K562 (cell line): Measurements from ENCODE around the gene RAB17. TPM values are rescaled to one million over a fixed set of nuclear protein-coding genes. Genes with fewer than 3 reads are reported as not detected.

Source experiments
- ATAC-seq: fragments of 200-7000 bp; cut with Tn5 transposase; 3 replicates; pipeline ENCODE4 v1.9.1; 2020; ENCODE audit warnings: moderate library complexity
- BruUV-seq: library from RNA; stranded (reverse); fragments of 400-500 nt; replicated peaks from 2 replicates; lab custom pipeline; 2021; lab: Mats Ljungman, UMichigan
- CTCF ChIA-PET: fragments of 300-600 bp; formaldehyde crosslinking; extraction: SDS; loops from one replicate; lab custom pipeline; 2021; ENCODE audit warnings: low intra/inter-chr PET ratio; lab: Yijun Ruan, JAX
- POLR2A ChIA-PET: fragments of 300-600, 350-650 bp; sonication (Branson Sonifier 250); formaldehyde crosslinking; extraction: SDS; loops from one replicate; lab custom pipeline; 2021; ENCODE audit warnings: antibody characterized with exemption, inconsistent platforms; lab: Yijun Ruan, JAX
- DNase-seq, 4 experiments: peaks; one replicate each; pipeline versions ENCODE4 v3.0.0 to v3.0.0-alpha.2; 2011 to 2018; ENCODE audit warnings: low spot score in 3 of 4, mixed read lengths in 3 of 4; ENCODE audit errors: extremely low read depth in 1 of 4
- FAIRE-seq: peaks from 2 replicates; lab custom pipeline; 2011; peaks lifted over from hg19 to GRCh38; lab: Jason Lieb, UNC
- H2AFZ ChIP-seq: 2 replicates; pipeline ENCODE4 v1.6.0; 2011; ENCODE audit warnings: low read depth, low read length, control low read depth, inconsistent platforms
- H3K27ac ChIP-seq: fragments of 200-600 bp; 3 replicates; pipeline ENCODE4 v1.8.0; 2011; ENCODE audit warnings: low read depth, mild to moderate bottlenecking, control low read depth, inconsistent platforms, low read length, moderate library complexity, mixed read lengths; ENCODE audit errors: extremely low read depth
- H3K27me3 ChIP-seq, 2 experiments: fragments of 300-600 bp in 1 of 2; 2 replicates in 1 of 2; 3 replicates in 1 of 2; pipeline versions ENCODE4 v1.6.0 to v1.8.0; 2011; ENCODE audit warnings: inconsistent platforms in 2 of 2, low read length in 2 of 2, mild to moderate bottlenecking in 1 of 2, mixed read lengths in 1 of 2, moderate library complexity in 1 of 2; ENCODE audit not compliant: control insufficient read depth in 2 of 2, insufficient read depth in 2 of 2
- H3K36me3 ChIP-seq: fragments of 300-600 bp; 3 replicates; pipeline ENCODE4 v1.8.0; 2011; ENCODE audit warnings: mild to moderate bottlenecking, low read length, inconsistent platforms; ENCODE audit not compliant: control insufficient read depth, insufficient read depth
- H3K4me1 ChIP-seq, 2 experiments: fragments of 200-600 bp in 1 of 2; replicated peaks in 1 of 2; 2 replicates in 1 of 2; 3 replicates in 1 of 2; pipeline versions ENCODE4 v1.5.1 to v1.8.0; 2011; ENCODE audit warnings: inconsistent platforms in 2 of 2, low read length in 2 of 2, mild to moderate bottlenecking in 1 of 2, mixed read lengths in 1 of 2, moderate library complexity in 1 of 2; ENCODE audit not compliant: control insufficient read depth in 2 of 2, insufficient read depth in 2 of 2
- H3K4me2 ChIP-seq: 2 replicates; pipeline ENCODE4 v1.6.1; 2011; ENCODE audit warnings: low read length, control low read depth, inconsistent platforms, mixed read lengths; ENCODE audit not compliant: insufficient read depth
- H3K4me3 ChIP-seq: fragments of 200-600 bp; sonication (generic), shearing (Covaris generic); 2 replicates; pipeline ENCODE4 v1.5.1; 2016; ENCODE audit warnings: control low read depth, inconsistent platforms
- H3K79me2 ChIP-seq: fragments of 200-600 bp; 3 replicates; pipeline ENCODE4 v1.8.0; 2011; ENCODE audit warnings: low read length, inconsistent platforms; ENCODE audit not compliant: control insufficient read depth, insufficient read depth
- H3K9ac ChIP-seq, 2 experiments: 2 replicates each; pipeline versions ENCODE4 v1.6.0 to v1.6.1; 2011; ENCODE audit warnings: low read depth in 2 of 2, low read length in 2 of 2, control low read depth in 1 of 2, inconsistent platforms in 1 of 2, mild to moderate bottlenecking in 1 of 2, mixed read lengths in 1 of 2; ENCODE audit not compliant: insufficient read depth in 1 of 2
- H3K9me1 ChIP-seq: one replicate; pipeline ENCODE4 v1.6.0; 2011; ENCODE audit warnings: inconsistent platforms, mild to moderate bottlenecking, low read length, moderate library complexity; ENCODE audit not compliant: control insufficient read depth, insufficient read depth
- H3K9me3 ChIP-seq: replicated peaks from 2 replicates; pipeline ENCODE4 v1.5.1; 2011; ENCODE audit warnings: low read depth, low read length, inconsistent platforms; ENCODE audit not compliant: control insufficient read depth, insufficient read depth
- H4K20me1 ChIP-seq: replicated peaks from 2 replicates; pipeline ENCODE4 v1.6.1; 2011; ENCODE audit warnings: low read length, inconsistent platforms, mixed read lengths; ENCODE audit not compliant: control insufficient read depth, insufficient read depth
- CHD2 ChIP-seq: IDR thresholded peaks from 2 replicates; pipeline ENCODE4 v1.6.1; 2011; ENCODE audit warnings: low read depth, low read length
- HDAC3 ChIP-seq: fragments of 450-650 bp; IDR thresholded peaks from 2 replicates; pipeline ENCODE4 v1.6.1; 2018; ENCODE audit warnings: borderline replicate concordance, mild to moderate bottlenecking, moderate library complexity; ENCODE audit not compliant: partially characterized antibody
- MTA2 ChIP-seq: fragments of 450-650 bp; IDR thresholded peaks from 2 replicates; pipeline ENCODE4 v1.6.1; 2016; ENCODE audit warnings: low read depth
- NRF1 ChIP-seq, 2 experiments: fragments of 450-650 bp; IDR thresholded peaks in 1 of 2; conservative IDR thresholded peaks in 1 of 2; 2 replicates each; pipeline ENCODE4 v1.6.1; 2014; ENCODE audit warnings: mild to moderate bottlenecking in 2 of 2
- RBM15 ChIP-seq: fragments of 200-400 bp; formaldehyde crosslinking; IDR thresholded peaks from 2 replicates; pipeline ENCODE4 v1.6.1; 2018; ENCODE audit warnings: mild to moderate bottlenecking, low read length, moderate library complexity; ENCODE audit not compliant: insufficient read depth
- RNF2 ChIP-seq: sonication (generic); IDR thresholded peaks from 2 replicates; pipeline ENCODE4 v1.6.1; 2016
- SPI1 ChIP-seq: IDR thresholded peaks from 2 replicates; pipeline ENCODE4 v1.6.1; 2011; ENCODE audit warnings: low read depth, low read length, control low read depth, borderline replicate concordance
- SRSF9 ChIP-seq: fragments of 200-400 bp; formaldehyde crosslinking; IDR thresholded peaks from 2 replicates; pipeline ENCODE4 v1.6.1; 2017; ENCODE audit warnings: low read depth, low read length, borderline replicate concordance
- ZNF444 ChIP-seq: fragments of 250-450 bp; sonication (Bioruptor Pico); IDR thresholded peaks from 2 replicates; pipeline ENCODE4 v1.4.0; 2020; ENCODE audit warnings: mild to moderate bottlenecking, moderate library complexity
- ZNF584 ChIP-seq: fragments of 200-800 bp; sonication (Bioruptor generic); IDR thresholded peaks from 2 replicates; pipeline ENCODE4 v1.6.1; 2016; ENCODE audit warnings: low read depth, mild to moderate bottlenecking, missing genetic modification characterization, missing compliant biosample characterization
- WGBS: fragments of 100-300 bp; shearing (Covaris generic); methylation state at CpG from one replicate; pipeline ENCODE4 v1.1.6; 2016; ENCODE audit warnings: low coverage, mixed read lengths; ENCODE audit not compliant: insufficient coverage; ENCODE audit errors: missing lambda C conversion rate; 5-methylcytosine and 5-hydroxymethylcytosine counted together
- in situ Hi-C: fragments of 300-500 bp; cut with MboI; formaldehyde crosslinking; loops from 4 replicates; pipeline ENCODE4 v1.15.0; 2018; ENCODE audit warnings: inconsistent platforms, mixed read lengths
- intact Hi-C: fragments of 100-400 bp; cut with micrococcal nuclease; formaldehyde crosslinking; loops from 2 replicates; pipeline ENCODE4 v1.14.2; 2022
- polyA plus RNA-seq, 8 experiments: library from polyadenylated mRNA; depleted of rRNA in 4 of 8; stranded (reverse) in 5 of 8; unstranded in 3 of 8; fragments of >200 nt; fragmentation: Nextera tagmentation in 2 of 8; fragmentation: Illumina TruSeq in 1 of 8; extraction: Ambion mirVana in 2 of 8; extraction: Trizol in 1 of 8; gene quantifications; 2 replicates each; pipeline versions ENCODE4 v1.2.1 to v1.2.3, GENCODE V29; 2011 to 2014; ENCODE audit warnings: inconsistent platforms in 1 of 8, missing spikeins in 1 of 8
- total RNA-seq, 7 experiments: library from RNA; depleted of rRNA in 6 of 7; stranded (reverse); fragments of >200 nt in 6 of 7; fragmentation: Illumina TruSeq in 2 of 7; extraction: Trizol in 2 of 7; gene quantifications; 2 replicates each; pipeline versions ENCODE4 v1.2.1 to v1.2.3, GENCODE V29; 2011 to 2021; ENCODE audit warnings: low replicate concordance in 1 of 7
- TF ChIP-seq, protein P1 (sequence below): sonication (generic); formaldehyde crosslinking; IDR thresholded peaks from 2 replicates; pipeline ENCODE4 v1.9.0; 2022; ENCODE audit warnings: mild to moderate bottlenecking, missing genetic modification reagents
- TF ChIP-seq, protein P2 (sequence below): fragments of 250-450 bp; sonication (Bioruptor Pico); IDR thresholded peaks from 2 replicates; pipeline ENCODE4 v1.6.1; 2021; ENCODE audit warnings: mild to moderate bottlenecking
- TF ChIP-seq, protein P3 (sequence below): IDR thresholded peaks from 2 replicates; pipeline ENCODE4 v1.6.1; 2016; ENCODE audit warnings: missing genetic modification characterization, missing compliant biosample characterization
- TF ChIP-seq, protein P4 (sequence below), 3 experiments: fragments of 200-800 bp in 1 of 3; sonication (Bioruptor generic) in 1 of 3; sonication (generic) in 1 of 3; formaldehyde crosslinking in 1 of 3; IDR thresholded peaks; 2 replicates each; pipeline versions ENCODE4 v1.6.1 to v1.8.0; 2016 to 2022; ENCODE audit warnings: mild to moderate bottlenecking in 2 of 3, missing compliant biosample characterization in 2 of 3, missing genetic modification characterization in 2 of 3, missing genetic modification reagents in 1 of 3

Gene RAB17
- total and polyA plus RNA-seq, 9 of the 15 experiments (the other 6 are each of a cell fraction or from before 2014, with no cell fraction given) = 0.13 TPM; not detected in 8

DNA sequence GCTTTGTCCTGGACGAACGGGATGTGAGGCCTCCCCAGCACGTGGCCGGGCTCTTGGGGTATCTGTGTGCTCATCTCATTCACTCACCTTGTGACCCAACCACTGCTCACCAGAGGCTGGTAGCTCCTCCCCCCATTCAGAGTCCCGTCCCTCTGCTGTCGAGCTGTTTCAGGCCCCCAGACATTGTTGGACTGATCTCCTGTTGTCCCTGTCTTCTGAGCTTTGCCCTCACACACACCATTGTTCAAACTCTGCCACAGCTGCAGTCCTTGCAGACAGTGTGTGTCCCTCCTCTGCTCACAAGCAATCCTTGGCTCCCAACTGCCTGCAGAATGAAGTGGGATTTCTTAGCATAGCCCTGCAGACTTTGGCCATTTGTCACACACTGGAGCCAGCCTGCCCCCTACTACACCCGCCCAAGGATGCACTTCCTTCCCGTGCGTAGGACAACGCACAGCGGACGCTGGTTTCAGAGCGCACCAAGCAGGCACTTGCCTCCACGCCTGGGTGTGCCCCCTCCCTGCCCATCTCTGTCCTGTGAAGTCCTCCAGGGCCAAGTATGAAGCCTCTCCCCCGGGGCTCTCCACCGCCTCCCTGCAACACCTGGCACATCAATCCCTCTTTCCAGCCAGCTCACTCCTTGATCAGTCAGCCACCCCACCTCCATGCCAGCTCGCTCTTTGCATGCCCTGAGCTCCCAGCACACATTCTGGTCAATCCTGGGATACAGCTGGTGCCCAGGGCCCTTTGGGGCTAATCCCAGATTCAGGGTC is 40.7 kb downstream of the RAB17 start:
- TF ChIP-seq HDAC3 = no peak
- TF ChIP-seq, protein P1, sequence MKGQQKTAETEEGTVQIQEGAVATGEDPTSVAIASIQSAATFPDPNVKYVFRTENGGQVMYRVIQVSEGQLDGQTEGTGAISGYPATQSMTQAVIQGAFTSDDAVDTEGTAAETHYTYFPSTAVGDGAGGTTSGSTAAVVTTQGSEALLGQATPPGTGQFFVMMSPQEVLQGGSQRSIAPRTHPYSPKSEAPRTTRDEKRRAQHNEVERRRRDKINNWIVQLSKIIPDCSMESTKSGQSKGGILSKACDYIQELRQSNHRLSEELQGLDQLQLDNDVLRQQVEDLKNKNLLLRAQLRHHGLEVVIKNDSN (CRISPR knock-in tag) = no peak
- TF ChIP-seq, protein P2, sequence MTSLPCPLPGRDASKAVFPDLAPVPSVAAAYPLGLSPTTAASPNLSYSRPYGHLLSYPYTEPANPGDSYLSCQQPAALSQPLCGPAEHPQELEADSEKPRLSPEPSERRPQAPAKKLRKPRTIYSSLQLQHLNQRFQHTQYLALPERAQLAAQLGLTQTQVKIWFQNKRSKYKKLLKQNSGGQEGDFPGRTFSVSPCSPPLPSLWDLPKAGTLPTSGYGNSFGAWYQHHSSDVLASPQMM (CRISPR knock-in tag) = no peak
- TF ChIP-seq SPI1 = no peak
- no peak for TF ChIP-seq SRSF9
- TF ChIP-seq, protein P3, sequence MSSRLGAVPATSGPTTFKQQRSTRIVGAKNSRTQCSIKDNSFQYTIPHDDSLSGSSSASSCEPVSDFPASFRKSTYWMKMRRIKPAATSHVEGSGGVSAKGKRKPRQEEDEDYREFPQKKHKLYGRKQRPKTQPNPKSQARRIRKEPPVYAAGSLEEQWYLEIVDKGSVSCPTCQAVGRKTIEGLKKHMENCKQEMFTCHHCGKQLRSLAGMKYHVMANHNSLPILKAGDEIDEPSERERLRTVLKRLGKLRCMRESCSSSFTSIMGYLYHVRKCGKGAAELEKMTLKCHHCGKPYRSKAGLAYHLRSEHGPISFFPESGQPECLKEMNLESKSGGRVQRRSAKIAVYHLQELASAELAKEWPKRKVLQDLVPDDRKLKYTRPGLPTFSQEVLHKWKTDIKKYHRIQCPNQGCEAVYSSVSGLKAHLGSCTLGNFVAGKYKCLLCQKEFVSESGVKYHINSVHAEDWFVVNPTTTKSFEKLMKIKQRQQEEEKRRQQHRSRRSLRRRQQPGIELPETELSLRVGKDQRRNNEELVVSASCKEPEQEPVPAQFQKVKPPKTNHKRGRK (tag) = no peak
- no peak for TF ChIP-seq ZNF584 (CRISPR knock-in tag)
- TF ChIP-seq, protein P4, sequence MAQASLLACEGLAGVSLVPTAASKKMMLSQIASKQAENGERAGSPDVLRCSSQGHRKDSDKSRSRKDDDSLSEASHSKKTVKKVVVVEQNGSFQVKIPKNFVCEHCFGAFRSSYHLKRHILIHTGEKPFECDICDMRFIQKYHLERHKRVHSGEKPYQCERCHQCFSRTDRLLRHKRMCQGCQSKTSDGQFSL (CRISPR knock-in tag; IDR thresholded peaks at IDR 0.05) = no peak
- TF ChIP-seq, protein P4 (tag; IDR thresholded peaks at IDR 0.05) = no peak
- no peak for TF ChIP-seq MTA2
- TF ChIP-seq CHD2 = no peak
- TF ChIP-seq RNF2 = no peak
- TF ChIP-seq NRF1 (conservative IDR thresholded peaks at IDR 0.05 in 1 of 2, IDR thresholded peaks at IDR 0.05 in 1 of 2) = no peak
- no peak for TF ChIP-seq RBM15
- TF ChIP-seq ZNF444 (CRISPR knock-in tag) = no peak
- POLR2A ChIA-PET = no interaction called here
- H3K9me1 ChIP-seq = no peaks in the 10 kb centered on the region
- DNase-seq = no peak
- no peak overlapping the region for H3K4me2 ChIP-seq
- no peak overlapping the region for H3K27ac ChIP-seq
- intact Hi-C loops (no loop called here), in situ Hi-C loops (no loop called here)
- peaks cover 2 to 37% of the 10 kb centered on the region in 2 experiments; a peak in 4 of 5 replicates for H3K27me3 ChIP-seq
- no peaks in the 10 kb centered on the region for H3K9me3 ChIP-seq
- H3K9ac ChIP-seq = no peak overlapping the region
- no peak for FAIRE-seq
- H2AFZ ChIP-seq = no peak overlapping the region
- no peaks in the 10 kb centered on the region; the same call in 1 of the 2 replicates for H4K20me1 ChIP-seq
- no TSS peak for BruUV-seq
- H3K36me3 ChIP-seq = no peaks in the 10 kb centered on the region
- no peaks in the 10 kb centered on the region for H3K4me1 ChIP-seq
- H3K4me3 ChIP-seq = no peak overlapping the region
- CTCF ChIA-PET = no interaction called here
- no peak for ATAC-seq
- H3K79me2 ChIP-seq = no peaks in the 10 kb centered on the region
- 5% methylated on average over 16 of the region's 17 CpGs for WGBS
